Liver (tissue), 3 donors: ENCODE measurements around the gene DYSF.

Experiments
- CTCF ChIP-seq: fragments of 150-350 bp; IDR thresholded peaks from 2 replicates; pipeline ENCODE4 v1.5.1; 2017; ENCODE audit warnings: improper control_type of control experiment, low read depth, low read length; ENCODE audit not compliant: missing input control
- GABPA ChIP-seq, 2 donors: IDR thresholded peaks in 1 of 2; conservative IDR thresholded peaks in 1 of 2; 2 replicates each; pipeline ENCODE4 v1.6.1; 2016; ENCODE audit warnings: antibody characterized with exemption in 2 of 2, mild to moderate bottlenecking in 1 of 2, moderate library complexity in 1 of 2
- donor health status: healthy.
- donor health status: healthy.

GRCh38 chr2:71453404-71454220 is at the start of gene DYSF:
- no peak for TF ChIP-seq CTCF
- no peak for TF ChIP-seq GABPA (IDR thresholded peaks at IDR 0.05 in 1 of 2, conservative IDR thresholded peaks at IDR 0.05 in 1 of 2)
